ENCODE measurements around the gene TTC39C.

DNA sequence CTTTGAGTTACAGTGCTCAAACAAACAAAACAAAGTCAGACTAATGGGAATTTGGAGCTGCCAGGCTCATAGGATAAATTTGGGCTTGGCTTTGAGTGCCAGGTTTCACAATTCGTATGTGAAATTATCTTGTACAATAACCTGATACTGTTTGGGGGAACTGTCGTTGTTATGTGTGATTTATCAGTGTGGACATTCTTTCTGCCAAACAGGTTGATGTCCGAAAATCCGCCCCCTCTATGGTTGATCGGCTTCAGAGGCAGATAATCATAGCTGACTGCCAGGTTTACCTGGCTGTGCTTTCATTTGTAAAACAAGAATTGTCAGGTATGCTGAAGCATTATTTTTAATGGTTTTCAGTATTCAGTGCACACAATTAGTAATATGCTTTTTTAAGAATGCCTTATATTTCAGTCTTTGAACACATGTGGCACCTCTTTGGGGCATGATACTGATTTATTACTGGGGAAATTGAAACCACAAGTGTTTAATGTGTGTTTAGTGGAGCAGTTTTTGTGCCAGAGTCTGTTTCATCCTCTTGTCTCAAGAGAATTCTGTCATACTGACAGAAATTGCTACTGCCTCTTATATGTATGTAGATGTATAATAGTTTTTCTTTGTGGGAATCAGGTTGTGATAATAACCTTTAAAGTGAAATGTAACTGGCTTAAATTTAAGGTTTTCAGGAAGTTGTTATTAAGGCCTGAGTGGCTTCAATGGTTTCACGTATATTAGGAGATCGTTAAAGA is 54.6 kb downstream of the TTC39C start:
- TF ChIP-seq CTCF (IDR thresholded peaks at IDR 0.05) (no peak), POLR2A (IDR thresholded peaks at IDR 0.05) (no peak)

Data from thyroid gland (tissue), 4 donors.